ENCODE measurements around the gene BOD1.

GRCh38 chr5:173591056-173591514 lies 25.4 kb downstream of the BOD1 start:
- no peak for TF ChIP-seq CTCF (IDR thresholded peaks at IDR 0.05)
- no peak for TF ChIP-seq POLR2A (IDR thresholded peaks at IDR 0.05)
- TF ChIP-seq POLR2AphosphoS5 (IDR thresholded peaks at IDR 0.05): no peak
